Measurements from ENCODE around the gene DNAJC12.

- TF ChIP-seq CTCF (IDR thresholded peaks at IDR 0.05 in 4 of 5, conservative IDR thresholded peaks at IDR 0.05 in 1 of 5) (no peak), POLR2A (IDR thresholded peaks at IDR 0.05) (no peak)
Observed at GRCh38 chr10:67772151-67772550, 65.8 kb downstream of the DNAJC12 start.
